ENCODE results near the gene NFIX. TPM values are rescaled to one million over a fixed set of nuclear protein-coding genes. Genes with fewer than 3 reads are reported as not detected.

Gene NFIX
- total RNA-seq, 1 donor from 2014 or later: 76.5 TPM

- H3K4me3 ChIP-seq: no peak overlapping the region
- intact Hi-C loops (cut with DNase I): no loop called here
- H3K9me3 ChIP-seq: no peaks in the 10 kb centered on the region
- H3K4me1 ChIP-seq: peaks cover 25 to 48% of the 10 kb centered on the region in 2 donors
- no peak for TF ChIP-seq CTCF (IDR thresholded peaks at IDR 0.05)
- peaks cover 15 to 21% of the 10 kb centered on the region in 2 donors for H3K36me3 ChIP-seq
- no peak for DNase-seq (ENCODE audit: low spot score in 2 of 2)
- H3K27me3 ChIP-seq: no peaks in the 10 kb centered on the region
- peak overlapping the region; percentile 67 to 94 for H3K27ac ChIP-seq
Observed at GRCh38 chr19:13083008-13083404, 87.7 kb downstream of the NFIX start.

GRCh38 chr19:13083627-13084026 lies 88.4 kb downstream of the NFIX start:
- Histone ChIP-seq H3K27ac (peak overlapping the region; percentile 67 to 94), H3K4me3 (no peak overlapping the region), H3K4me1 (peaks cover 21 to 42% of the 10 kb centered on the region in 2 donors), H3K27me3 (no peaks in the 10 kb centered on the region), H3K9me3 (no peaks in the 10 kb centered on the region), H3K36me3 (peaks cover 17 to 21% of the 10 kb centered on the region in 2 donors)
- TF ChIP-seq CTCF (IDR thresholded peaks at IDR 0.05): no peak
- intact Hi-C loops (cut with DNase I): no loop called here
- no peak for DNase-seq (ENCODE audit: low spot score in 2 of 2)

- TF ChIP-seq CTCF (IDR thresholded peaks at IDR 0.05): no peak
- intact Hi-C loops (cut with DNase I): no loop called here
- no peak for DNase-seq (ENCODE audit: low spot score in 2 of 2)
- Histone ChIP-seq H3K27ac (peak overlapping the region; percentile 93 to 94), H3K4me1 (peaks cover 30 to 45% of the 10 kb centered on the region in 2 donors), H3K9me3 (no peaks in the 10 kb centered on the region), H3K27me3 (no peaks in the 10 kb centered on the region), H3K4me3 (no peak overlapping the region), H3K36me3 (peaks cover 16 to 21% of the 10 kb centered on the region in 2 donors)
Observed at GRCh38 chr19:13085666-13086065, 90.4 kb downstream of the NFIX start.

GRCh38 chr19:13086341-13086740 lies 91.1 kb downstream of the NFIX start:
- Histone ChIP-seq H3K9me3 (no peaks in the 10 kb centered on the region), H3K27ac (peak overlapping the region; percentile 93 to 94), H3K4me3 (no peak overlapping the region), H3K27me3 (no peaks in the 10 kb centered on the region), H3K4me1 (peaks cover 34 to 50% of the 10 kb centered on the region in 2 donors), H3K36me3 (peaks cover 16 to 20% of the 10 kb centered on the region in 2 donors)
- peak in 1 of 2 donors; percentile 54 for DNase-seq (ENCODE audit: low spot score in 2 of 2)
- TF ChIP-seq CTCF (IDR thresholded peaks at IDR 0.05): no peak
- intact Hi-C loops (cut with DNase I): no loop called here

GRCh38 chr19:13087295-13087694 lies 92.0 kb downstream of the NFIX start:
- Histone ChIP-seq H3K36me3 (peaks cover 16 to 18% of the 10 kb centered on the region in 2 donors), H3K4me1 (peaks cover 42 to 50% of the 10 kb centered on the region in 2 donors), H3K27me3 (no peaks in the 10 kb centered on the region), H3K4me3 (no peak overlapping the region), H3K9me3 (no peaks in the 10 kb centered on the region), H3K27ac (peak overlapping the region; percentile 93 to 94)
- intact Hi-C loops (cut with DNase I): no loop called here
- no peak for TF ChIP-seq CTCF (IDR thresholded peaks at IDR 0.05)
- peak in 1 of 2 donors; percentile 62 for DNase-seq (ENCODE audit: low spot score in 2 of 2)
